OCI-M2 (cell line): Measurements from ENCODE around the gene TYMP.
A peak's percentile ranks its signal among the peaks of the same experiment; 100 is the strongest.
"Not testable (repeated sequence)": the region's sequence is repeated elsewhere in the genome, so short reads cannot be mapped to it uniquely, and the experiment has no call there.

Source experiments
- DNase-seq: peaks from one replicate; lab custom pipeline; 2025; ENCODE audit not compliant: unreplicated experiment; lab: John Stamatoyannopoulos, UW

Gene TYMP

DNA sequence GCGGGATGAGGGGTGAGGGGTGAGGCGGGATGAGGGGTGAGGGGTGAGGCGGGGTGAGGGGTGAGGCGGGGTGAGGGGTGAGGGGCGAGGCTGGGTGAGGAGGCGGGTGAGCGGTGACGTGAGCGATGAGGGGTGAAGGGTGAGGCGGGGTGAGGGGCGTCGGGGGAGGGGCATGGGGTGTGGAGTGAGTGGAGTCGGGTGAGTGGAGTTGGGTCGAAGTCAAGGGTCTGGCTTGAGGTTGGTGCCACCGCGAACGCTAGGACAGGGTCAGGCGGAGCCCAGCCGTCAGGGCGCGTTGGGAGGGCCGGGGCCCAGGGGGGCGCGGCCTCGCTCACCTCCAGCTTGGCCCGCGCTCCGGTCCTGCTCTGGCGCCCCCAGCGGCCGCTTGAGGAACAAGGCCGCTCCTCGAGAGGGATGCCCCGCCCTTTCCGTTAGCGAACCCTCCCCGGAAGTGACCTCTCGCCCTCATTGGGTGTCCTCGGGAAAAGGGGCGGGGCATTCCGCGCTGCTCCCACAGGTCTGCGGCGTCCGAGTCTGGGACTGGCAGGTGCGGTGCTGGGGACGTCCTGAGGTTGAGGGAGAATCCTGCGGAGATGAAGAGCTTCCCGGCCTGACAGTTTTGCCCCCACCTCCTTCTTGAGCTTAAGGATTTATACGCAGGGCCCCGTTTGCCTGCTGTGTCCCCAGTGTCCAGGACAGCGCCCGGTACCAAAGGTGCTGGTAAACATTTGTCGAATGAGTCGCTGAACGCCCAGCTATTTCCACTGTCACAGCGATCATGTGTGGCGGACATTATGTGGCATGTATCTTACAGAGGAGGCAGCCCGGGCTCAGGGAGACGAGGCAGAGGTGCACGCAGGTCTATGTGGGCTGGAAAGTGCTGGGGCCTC, 33.0 kb upstream of the TYMP start, which contains the start of gene SYCE3:
Gene SYCE3 (minus strand): TSS at position 397 of the 890 bp plus-strand sequence. CDS start 6,514 bp downstream, outside the sequence.
- DNase-seq = peak; percentile 65

DNA sequence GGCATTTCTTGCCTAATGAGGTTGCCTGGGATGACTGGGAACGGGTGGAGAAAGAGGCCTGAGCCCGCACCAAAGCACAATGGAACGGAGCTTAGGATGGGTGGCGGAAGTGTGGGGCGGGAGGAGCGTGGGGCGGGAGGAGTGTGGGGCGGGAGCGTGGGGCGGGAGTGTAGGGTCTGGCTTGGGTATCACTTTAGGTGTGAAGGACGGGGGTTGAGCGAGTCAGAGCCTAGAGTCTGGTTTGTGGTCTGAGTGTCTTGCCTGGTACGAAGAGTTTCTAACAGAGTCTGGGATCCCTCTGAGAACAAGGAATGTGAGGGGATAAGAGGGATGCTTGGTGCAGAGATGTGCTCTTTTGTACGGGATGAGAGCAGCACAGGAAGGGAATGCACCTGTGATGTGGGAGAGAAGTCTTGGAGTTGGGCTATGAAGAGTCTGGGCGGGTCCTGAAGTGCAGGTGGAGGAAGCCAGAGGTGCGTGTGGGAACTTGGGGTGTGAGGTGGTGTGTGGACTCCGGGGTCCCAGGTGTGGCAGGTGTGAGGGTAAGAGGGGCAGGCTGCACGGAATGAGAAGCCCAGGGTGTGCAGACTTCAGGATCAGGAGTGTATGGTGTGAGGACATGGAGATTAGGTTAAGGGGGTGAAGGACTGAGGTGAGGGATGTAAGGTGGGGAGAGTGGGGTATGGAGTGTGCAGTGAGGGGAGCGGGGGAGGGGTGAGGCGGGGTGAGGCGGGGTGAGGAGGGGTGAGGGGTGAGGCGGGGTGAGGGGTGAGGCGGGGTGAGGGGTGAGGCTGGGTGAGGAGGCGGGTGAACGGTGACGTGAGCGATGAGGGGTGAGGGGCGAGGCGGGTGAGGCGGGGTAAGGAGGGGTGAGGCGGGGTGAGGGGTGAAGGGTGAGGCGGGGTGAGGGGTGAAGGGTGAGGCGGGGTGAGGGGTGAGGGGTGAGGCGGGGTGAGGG, 31.9 kb upstream of the TYMP start:
- no peak for DNase-seq

DNA sequence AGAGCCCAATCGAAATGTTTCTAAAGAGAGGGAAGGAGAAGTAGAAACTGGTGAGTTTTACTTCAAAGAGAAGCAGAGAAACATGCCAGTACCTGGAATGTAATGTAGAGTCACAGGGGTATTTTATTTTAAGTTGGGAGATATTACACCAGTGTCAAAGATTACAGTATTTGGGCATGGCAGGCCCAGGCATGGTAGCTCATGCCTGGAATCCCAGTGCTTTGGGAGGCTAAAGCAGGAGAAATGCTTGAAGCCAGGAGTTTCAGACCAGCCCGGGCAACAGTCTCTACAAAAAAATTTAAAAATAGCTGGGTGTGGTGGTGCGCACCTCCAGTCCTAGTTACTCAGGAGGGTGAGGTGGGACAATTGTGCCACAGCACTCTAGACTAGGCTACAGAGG, 30.2 kb upstream of the TYMP start:
- no peak for DNase-seq

DNA sequence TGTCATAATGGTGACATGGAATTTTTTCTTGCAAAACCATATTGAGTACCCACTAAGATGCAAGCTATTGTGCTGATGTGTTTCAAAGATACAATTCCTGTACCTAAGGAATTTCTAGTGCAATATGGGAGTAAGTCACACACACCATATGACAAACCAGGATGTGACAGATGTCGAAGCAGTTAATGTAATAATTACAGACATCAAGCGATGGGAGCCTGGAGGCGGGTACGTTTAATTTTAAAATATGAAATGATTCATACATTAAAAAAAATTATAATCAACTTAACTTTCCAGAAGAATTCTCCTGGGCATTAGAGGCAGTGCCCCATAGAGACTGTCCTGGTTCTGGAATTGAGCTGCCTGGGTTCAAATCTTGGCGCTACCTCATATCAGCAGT, 26.9 kb upstream of the TYMP start:
- no peak for DNase-seq

DNA sequence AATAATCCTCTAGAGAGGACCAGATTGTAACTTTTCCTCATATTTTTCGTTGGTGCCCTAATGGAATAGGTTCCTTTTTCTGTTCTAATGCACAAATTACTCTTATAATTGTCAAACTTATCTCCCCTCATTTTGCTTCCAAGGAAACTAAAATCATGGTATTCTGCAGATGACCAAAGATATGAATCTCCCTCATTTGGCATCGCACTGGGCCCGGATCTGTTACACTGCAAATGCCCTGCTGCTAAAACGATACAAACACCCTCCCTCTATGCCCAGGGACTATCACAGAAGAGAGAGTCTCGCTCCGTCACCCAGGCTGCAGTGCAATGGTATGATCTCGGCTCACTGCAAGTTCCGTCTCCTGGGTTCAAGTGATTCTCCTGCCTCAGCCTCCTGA, 23.5 kb upstream of the TYMP start:
- DNase-seq = no peak

DNA sequence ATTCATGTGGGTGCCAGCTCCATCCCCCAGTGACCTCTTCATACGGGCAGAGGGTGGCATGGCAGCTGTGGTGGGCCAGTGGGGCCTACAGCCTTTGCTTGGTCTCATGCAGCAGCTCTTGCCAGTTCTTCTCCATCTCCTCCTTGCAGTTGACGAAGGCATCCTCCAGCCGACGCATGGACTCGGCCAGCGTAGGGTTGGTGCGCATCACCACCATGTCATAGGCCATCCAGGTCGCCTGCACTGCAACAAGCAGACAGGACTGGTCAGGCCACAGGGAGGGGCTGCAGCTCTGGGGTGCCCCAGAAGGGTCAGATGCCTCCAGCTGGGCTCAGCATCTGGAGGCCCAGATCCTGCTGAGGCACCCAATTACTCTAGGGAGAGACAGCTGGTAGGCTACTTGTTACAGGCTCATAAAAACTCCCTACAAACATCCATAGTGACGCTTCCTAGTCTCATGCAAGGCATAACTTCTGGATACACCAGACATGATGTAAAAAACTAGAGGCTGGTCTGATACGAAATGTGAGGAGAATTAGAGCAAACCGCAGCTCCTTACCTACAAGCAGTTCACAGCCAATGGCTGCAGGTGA, 21.4 kb upstream of the TYMP start:
- DNase-seq = no peak

DNA sequence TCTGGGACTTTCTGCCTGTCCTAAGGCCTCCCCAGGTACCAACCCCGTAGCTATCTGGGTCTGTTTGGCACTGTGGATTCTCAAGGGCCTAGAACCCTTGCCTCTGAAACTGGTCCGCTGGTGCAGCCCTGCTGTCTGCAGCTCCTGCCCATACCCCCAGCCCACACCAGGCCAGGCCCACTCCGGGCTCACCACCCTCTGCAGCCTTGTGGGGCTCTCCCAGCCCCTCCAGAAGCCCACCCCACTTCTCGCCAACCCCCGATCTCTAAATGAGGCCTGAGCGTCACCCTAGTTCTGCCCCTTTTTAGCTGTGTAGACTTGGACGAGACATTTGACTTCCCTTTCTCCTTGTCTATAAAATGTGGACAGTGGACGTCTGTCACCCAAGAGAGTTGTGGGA, 20.6 kb upstream of the TYMP start:
- no peak for DNase-seq

DNA sequence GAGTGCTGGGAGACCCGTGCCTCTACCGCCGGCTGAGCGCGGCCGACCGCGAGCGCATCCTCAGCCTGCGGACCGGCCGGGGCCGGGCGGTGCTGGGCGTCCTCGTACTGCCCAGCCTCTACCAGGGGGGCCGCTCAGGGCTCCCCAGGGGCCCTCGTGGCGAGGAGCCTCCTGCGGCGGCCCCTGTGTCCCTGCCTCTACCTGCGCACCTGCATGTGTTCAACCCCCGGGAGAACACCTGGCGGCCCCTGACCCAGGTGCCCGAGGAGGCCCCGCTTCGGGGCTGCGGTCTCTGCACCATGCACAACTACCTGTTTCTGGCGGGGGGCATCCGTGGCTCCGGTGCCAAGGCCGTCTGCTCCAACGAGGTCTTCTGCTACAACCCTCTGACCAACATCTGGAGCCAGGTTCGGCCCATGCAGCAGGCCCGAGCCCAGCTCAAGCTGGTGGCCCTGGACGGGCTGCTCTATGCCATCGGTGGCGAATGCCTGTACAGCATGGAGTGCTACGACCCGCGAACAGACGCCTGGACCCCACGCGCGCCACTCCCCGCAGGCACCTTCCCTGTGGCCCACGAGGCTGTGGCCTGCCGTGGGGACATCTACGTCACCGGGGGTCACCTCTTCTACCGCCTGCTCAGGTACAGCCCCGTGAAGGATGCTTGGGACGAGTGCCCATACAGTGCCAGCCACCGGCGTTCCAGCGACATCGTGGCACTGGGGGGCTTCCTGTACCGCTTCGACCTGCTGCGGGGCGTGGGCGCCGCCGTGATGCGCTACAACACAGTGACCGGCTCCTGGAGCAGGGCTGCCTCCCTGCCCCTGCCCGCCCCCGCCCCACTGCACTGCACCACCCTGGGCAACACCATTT, 19.3 kb upstream of the TYMP start:
- DNase-seq = no peak

DNA sequence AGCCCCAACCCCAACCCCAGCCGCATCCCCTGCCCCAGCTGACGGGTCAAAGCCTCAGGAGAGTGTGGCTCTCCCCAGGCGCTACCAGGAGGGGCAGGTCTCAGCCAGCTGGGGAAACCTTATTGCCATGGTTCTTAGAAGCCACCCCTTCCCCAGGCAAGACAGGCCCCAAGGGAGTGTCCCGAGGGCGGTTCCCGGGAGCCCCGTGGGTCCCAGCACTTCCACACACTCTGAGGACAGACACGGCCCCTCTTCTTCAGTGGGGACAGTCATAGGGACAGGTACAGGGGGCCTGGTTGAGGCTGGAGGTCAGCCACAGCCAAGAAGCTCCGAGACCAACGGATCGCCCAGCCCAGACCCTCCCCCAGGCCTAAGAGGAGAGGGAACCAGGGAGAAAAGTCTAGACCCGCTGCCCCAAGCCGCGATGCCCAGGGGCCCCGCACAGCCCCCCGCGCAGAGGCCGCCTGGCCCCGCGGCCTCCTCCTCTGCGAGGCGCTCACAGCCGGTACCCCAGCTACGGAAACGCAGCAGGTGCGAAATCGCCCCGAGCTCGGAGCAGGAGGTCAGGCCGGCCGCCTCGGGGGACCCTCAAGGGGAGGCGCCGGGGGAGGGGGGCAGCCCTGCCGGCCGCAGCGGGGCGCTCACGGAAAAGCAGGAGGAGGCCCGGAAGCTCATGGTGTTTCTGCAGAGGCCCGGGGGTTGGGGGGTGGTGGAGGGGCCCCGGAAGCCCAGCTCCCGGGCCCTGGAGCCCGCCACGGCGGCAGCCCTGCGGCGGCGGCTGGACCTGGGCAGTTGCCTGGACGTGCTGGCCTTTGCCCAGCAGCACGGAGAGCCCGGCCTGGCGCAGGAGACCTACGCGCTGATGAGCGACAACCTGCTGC, 18.5 kb upstream of the TYMP start:
- DNase-seq = no peak

DNA sequence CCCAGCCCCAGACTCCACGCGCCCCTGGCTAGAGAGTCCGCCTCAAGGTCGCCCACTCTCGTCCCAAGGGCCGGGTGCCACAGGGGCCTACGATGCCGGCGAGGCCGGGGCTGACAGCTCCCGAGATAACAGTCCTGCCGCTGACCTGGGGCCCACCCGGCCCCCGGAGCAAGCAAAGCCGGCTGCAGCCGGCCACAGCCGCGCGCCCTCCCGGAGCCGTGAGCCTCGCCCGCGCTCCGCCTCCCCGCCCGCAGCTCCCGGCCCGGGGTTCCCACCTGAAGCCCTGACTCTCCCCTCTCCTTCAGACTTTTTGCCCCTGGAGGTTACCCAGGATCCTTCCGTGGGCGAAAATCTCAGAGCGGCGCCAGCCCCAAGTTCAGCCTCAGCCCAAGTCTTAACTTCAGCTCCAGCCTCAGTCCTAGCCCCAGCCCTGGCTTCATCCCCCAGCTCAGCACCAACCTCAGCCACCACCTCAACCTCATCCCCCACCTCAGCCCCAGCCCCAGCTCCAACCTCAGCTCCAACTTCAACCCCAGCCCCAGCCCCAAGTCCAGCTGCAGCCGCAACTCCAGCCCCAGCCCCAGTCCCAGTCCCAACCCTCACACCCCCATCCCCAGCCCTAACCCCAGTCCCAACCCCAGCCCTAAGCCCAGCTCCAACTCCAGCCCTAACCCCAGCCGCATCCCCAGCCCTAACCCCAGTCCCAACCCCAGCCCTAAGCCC, 17.6 kb upstream of the TYMP start:
- no peak for DNase-seq

DNA sequence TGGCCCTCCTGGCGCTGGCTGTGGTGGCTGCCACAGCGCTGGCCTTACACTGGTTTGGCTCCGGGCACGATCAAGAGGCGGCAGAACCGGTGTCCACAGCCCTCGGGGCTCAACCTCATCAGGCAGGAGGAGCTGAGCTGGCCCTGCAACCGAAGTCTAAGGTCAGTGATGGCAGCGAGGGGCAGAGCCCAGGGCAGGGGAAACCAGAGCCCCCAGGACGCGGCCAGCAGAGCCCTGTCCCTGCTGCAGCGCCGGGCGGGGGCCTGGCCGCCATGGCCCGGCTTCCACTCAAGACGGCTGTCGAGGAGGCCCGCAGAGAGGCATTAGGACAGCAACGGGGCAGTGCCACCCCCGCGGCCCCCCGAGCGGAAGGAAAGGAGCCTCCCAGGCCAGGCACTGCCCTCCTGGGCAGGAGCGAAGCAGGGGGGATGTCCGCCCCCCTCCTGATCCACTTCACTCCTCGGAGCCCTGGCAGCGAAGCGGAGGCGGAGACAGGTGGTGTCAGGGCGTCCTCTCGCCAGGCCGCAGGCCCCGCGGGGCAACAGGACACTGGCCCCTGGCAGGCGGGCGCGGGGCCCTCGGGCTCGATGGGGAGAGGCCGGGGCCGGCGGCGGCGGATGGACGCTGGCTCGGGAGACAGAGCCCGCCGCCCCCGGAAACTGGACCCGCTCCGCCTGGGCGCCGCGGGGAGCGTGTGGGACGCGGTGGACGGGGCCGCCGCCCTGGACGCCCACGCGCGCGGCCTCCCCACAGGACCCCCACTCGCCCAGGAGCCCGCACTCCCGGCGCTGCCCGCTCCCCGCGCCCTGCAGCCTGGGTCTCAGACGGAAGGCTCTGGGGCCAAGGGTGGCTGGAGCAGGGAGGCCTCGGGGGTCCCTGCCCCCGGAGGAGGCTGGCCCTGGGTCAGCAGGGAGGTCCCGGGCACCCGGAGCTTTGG, 16.8 kb upstream of the TYMP start:
- DNase-seq = no peak

DNA sequence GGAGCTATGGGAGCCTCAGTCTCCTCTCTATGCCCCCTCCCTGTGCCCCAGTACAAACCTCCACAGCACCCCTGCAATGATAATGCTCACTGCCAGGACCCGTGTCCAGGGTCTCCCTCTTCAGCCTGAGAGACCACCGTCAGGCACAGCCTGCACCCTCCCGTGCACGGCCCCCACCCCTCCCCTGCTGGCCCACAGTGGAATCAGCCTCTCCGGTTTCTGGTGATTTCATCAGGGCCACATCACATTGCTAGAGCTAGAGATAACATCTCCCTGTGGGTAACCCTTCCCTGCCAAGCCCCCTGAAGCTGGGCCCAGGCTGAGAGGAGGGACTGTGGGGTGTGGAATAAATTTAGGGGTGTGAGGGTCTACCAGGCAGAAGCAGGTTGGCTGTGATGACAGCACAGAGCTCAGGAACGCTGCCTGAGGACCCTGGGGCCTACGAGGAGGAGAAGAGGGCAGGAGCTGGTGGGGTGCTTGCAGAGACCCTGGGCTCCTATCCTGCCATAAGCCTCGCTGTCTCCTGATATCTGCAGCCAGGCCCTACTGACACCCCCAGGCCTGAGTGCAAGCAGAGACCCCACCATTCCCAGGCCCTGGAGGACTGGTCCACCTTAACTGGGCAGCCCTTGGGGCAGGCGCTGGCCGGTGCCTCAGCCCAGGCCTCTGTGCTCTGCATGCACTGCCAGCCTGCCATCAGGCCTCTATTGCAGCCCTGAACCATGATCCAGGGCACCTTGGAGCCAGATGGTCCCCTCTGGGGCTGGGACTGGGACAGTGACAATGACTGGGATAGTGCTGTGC, 15.9 kb upstream of the TYMP start, which contains the start of gene KLHDC7B:
Gene KLHDC7B (plus strand): TSS at position 378 of the 804 bp plus-strand sequence. CDS start 345 bp downstream, at position 723.
- no peak for DNase-seq

DNA sequence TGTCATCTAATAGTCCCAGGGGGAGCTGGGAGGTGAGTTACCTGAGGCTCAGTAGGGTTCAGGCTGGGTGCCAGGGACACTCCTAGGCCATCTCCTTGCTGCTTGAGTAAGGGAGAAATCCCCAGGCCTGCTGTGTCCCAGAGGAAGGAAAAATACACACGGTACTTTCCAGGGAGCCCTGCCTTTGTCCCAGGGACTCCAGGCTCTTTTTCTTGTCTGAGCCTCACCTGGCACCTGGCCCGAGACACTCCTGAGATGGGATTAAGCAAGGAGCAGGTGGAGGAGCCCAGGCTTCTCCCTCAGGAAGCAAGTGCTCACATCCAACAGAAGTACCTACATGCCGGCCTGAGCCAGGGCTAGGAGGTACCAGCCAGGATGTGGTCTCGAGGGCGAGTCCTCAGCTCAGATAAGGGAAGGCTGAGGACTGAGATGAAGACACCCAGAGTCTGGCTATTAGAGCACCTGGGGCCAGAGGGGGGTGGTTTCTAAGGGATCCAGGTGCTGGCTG, 15.0 kb upstream of the TYMP start:
- no peak for DNase-seq

DNA sequence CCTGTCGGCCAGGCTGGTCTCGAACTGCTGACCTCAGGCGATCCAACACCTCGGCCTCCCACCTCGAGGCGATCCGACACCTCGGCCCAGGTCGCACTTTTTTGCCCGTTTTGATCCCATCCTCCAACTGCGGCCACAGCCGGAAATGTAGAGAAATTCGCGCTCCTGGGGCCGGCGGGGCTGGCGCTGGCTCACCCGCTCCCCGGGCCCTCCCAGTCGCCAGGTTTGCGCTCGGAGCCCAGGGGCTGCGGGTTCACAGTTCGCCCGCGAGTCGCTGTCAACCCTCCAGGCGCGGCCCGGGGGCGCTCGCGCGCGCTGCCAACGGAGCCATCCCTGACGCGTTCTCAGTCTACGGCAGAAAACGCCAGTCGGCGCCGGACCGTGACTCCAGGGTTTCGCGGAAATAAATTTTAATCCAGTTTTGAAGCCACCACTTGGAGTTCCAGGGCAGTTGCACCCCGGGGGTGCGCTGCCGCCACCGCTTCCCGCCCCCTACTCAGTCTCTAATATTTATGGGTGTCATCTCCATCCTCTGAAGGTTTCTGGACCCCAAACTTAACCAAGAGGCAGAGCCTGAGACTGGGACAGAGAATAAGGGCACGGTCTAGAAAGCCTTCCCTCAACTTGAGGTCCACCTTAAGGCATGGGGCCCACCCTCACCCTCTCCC, 14.4 kb upstream of the TYMP start:
- DNase-seq = no peak

DNA sequence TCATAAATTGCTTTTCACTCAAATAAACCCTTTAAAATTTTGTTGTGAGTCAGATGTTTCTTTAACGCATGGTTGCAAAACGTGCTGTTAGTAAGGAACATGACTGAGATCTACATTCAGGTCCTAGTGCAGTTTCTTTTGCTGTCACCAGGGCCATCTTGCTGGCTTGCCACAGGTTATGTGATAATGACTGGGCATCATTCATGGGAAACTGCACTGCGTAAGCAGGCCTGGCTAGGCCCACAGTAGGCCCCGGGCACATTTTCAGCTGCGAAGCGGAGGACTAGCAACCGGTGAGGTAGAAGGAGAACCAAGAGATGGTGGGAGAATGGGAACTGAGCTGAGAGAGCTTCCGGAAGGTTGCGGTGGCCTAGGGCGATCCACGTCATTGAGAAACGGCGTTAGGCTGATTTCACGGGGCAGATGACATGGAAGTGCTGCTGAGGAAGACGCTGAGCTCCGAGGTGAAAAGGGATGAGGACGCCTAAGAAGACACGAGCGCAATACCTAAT, 12.7 kb upstream of the TYMP start:
- no peak for DNase-seq

DNA sequence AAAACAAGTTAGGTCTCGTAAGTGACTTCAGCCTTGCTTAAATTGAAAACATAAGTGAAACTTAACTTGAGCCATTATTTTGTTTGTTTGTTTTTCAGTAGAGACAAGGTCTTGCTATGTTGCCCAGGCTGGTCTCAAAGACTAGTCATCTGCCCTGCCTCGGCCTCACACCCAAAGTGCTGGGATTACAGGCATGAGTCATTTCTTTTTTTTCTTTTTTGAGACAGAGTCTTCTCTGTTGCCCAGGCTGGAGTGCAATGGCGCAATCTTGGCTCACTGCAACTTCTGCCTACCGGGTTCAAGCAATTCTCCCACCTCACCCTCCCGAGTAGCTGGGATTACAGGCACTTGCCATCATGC, 11.8 kb upstream of the TYMP start:
- DNase-seq = not testable (repeated sequence)
